ENCODE measurements around the gene ZNF668.

The ZNF668 gene

DNA sequence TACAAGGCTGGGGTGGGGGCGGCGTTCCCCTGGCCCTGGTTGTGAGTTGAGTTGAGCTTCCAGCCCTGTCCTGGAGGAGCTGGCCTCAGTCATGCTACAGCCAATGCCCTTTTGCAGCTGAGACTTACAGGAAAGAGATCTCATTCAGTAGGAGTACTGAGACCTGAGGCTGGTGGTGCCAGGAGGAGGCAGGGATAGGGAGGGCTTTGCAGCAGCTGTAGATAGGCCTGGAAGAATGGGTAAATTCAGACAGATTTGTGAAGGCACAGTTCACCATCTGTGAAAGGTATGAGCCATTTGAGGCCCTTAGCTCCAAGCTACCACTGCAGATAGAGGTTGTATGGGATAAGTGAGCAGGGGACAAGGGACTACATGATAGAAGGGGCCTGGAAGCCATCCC, 35.0 kb downstream of the ZNF668 start:
- TF ChIP-seq, protein P1, sequence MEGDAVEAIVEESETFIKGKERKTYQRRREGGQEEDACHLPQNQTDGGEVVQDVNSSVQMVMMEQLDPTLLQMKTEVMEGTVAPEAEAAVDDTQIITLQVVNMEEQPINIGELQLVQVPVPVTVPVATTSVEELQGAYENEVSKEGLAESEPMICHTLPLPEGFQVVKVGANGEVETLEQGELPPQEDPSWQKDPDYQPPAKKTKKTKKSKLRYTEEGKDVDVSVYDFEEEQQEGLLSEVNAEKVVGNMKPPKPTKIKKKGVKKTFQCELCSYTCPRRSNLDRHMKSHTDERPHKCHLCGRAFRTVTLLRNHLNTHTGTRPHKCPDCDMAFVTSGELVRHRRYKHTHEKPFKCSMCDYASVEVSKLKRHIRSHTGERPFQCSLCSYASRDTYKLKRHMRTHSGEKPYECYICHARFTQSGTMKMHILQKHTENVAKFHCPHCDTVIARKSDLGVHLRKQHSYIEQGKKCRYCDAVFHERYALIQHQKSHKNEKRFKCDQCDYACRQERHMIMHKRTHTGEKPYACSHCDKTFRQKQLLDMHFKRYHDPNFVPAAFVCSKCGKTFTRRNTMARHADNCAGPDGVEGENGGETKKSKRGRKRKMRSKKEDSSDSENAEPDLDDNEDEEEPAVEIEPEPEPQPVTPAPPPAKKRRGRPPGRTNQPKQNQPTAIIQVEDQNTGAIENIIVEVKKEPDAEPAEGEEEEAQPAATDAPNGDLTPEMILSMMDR (IDR thresholded peaks at IDR 0.05; ENCODE audit: low read length): no peak
- no peak for TF ChIP-seq EZH2phosphoT487 (IDR thresholded peaks at IDR 0.05; ENCODE audit: low read length)
- TF ChIP-seq EZH2 (optimal IDR thresholded peaks at IDR 0.05; ENCODE audit: low read depth, low read length): no peak
- H3K9ac ChIP-seq (ENCODE audit: low read length): no peak overlapping the region
- H2AFZ ChIP-seq (ENCODE audit: low read length): no peak overlapping the region
- H3K4me2 ChIP-seq (ENCODE audit: low read depth, low read length): no peak overlapping the region
- DNase-seq: no peak
- H3K79me2 ChIP-seq (ENCODE audit: low read length): peaks cover 7% of the 10 kb centered on the region
- H4K20me1 ChIP-seq (ENCODE audit: insufficient read depth, low read length): no peaks in the 10 kb centered on the region
- H3K9me3 ChIP-seq (replicated peaks; ENCODE audit: insufficient read depth, low read length): no peaks in the 10 kb centered on the region
- H3F3A ChIP-seq (ENCODE audit: insufficient read depth, low read length): no peaks in the 10 kb centered on the region
- no peak overlapping the region for H3K27ac ChIP-seq (ENCODE audit: low read length)
- H3K27me3 ChIP-seq (replicated peaks; ENCODE audit: insufficient read depth, low read length): no peaks in the 10 kb centered on the region
- H3K4me3 ChIP-seq (ENCODE audit: low read length): no peak overlapping the region
- H3K9me2 ChIP-seq (replicated peaks; ENCODE audit: insufficient read depth, low read length): no peaks in the 10 kb centered on the region
- no peaks in the 10 kb centered on the region for H3K36me3 ChIP-seq (replicated peaks; ENCODE audit: insufficient read depth, low read length)
- H3K4me1 ChIP-seq (ENCODE audit: low read length): no peaks in the 10 kb centered on the region

DNA sequence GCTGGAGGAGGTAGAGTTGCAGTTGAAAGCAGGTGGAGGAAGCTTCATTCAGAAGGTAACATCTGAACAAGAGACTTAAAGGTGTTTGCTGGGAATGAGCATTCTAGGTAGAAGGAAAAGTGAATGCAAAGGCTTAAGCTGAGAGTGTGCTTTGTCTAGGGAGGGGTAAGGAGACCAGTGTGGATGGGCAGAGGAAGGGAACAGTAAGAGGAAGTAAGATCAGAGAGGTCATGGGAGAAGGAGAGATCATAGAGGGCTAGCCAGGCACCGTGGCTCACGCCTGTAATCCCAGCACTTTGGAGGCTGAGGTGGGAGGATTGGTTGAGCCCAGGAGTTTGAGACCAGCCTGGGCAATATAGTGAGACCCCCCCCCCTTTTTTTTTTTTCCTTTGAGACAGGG, 37.3 kb downstream of the ZNF668 start:
- Histone ChIP-seq H3K4me1 (ENCODE audit: low read length) (0 out of 2 replicates have a peak, but pooled peaks cover 5% of the 10 kb centered on the region), H3F3A (ENCODE audit: insufficient read depth, low read length) (peaks cover 13% of the 10 kb centered on the region; the same call in 1 of the 2 replicates), H3K79me2 (ENCODE audit: low read length) (peaks cover 14% of the 10 kb centered on the region), H2AFZ (ENCODE audit: low read length) (no peak overlapping the region), H3K4me3 (ENCODE audit: low read length) (no peak overlapping the region), H3K27me3 (replicated peaks; ENCODE audit: insufficient read depth, low read length) (no peaks in the 10 kb centered on the region), H3K27ac (ENCODE audit: low read length) (no peak overlapping the region), H3K36me3 (replicated peaks; ENCODE audit: insufficient read depth, low read length) (no peaks in the 10 kb centered on the region), H3K4me2 (ENCODE audit: low read depth, low read length) (no peak overlapping the region), H3K9me3 (replicated peaks; ENCODE audit: insufficient read depth, low read length) (no peaks in the 10 kb centered on the region), H3K9ac (ENCODE audit: low read length) (no peak overlapping the region), H4K20me1 (ENCODE audit: insufficient read depth, low read length) (no peaks in the 10 kb centered on the region), H3K9me2 (replicated peaks; ENCODE audit: insufficient read depth, low read length) (no peaks in the 10 kb centered on the region)
- TF ChIP-seq EZH2phosphoT487 (IDR thresholded peaks at IDR 0.05; ENCODE audit: low read length): no peak
- no peak for TF ChIP-seq EZH2 (optimal IDR thresholded peaks at IDR 0.05; ENCODE audit: low read depth, low read length)
- DNase-seq: no peak

DNA sequence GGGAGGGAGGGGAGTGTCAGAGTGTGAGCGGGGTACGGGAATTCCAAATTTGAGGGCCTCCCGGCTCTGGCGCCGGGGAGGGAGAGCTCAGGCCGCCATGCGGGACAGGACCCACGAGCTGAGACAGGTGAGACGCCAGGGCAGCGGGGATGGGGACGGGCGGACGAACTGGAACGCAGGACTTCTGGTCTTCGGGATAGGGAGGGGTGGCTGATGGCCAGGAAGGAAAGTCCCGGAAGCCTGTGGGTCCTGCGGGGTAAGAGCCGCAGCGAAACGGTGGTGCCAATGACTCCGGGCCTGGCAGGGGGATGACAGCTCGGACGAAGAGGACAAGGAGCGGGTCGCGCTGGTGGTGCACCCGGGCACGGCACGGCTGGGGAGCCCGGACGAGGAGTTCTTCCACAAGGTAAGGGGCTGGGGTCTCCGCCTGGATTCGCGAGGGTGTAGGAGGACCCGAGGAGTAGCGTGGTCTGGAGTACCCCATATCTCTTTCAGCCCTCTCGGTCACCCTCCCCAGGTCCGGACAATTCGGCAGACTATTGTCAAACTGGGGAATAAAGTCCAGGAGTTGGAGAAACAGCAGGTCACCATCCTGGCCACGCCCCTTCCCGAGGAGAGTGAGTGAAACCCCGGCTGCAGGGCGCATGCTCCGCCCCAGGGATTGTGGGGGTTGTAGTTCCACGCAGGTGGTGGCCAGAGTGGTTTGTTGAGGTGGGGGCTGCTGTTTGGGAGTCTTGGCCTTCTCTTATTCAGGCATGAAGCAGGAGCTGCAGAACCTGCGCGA, 40.1 kb downstream of the ZNF668 start:
- Histone ChIP-seq H2AFZ (ENCODE audit: low read length) (peak overlapping the region; percentile 98), H3K4me3 (ENCODE audit: low read length) (peak overlapping the region; percentile 100), H3K9me2 (replicated peaks; ENCODE audit: insufficient read depth, low read length) (no peaks in the 10 kb centered on the region), H3K9me3 (replicated peaks; ENCODE audit: insufficient read depth, low read length) (no peaks in the 10 kb centered on the region), H3F3A (ENCODE audit: insufficient read depth, low read length) (peaks cover 13% of the 10 kb centered on the region; the same call in 1 of the 2 replicates), H3K9ac (ENCODE audit: low read length) (peak overlapping the region; percentile 76; the same call in 1 of the 2 replicates), H3K4me2 (ENCODE audit: low read depth, low read length) (peak overlapping the region; percentile 99), H3K27ac (ENCODE audit: low read length) (peak overlapping the region; percentile 30; the same call in 1 of the 2 replicates), H3K27me3 (replicated peaks; ENCODE audit: insufficient read depth, low read length) (no peaks in the 10 kb centered on the region), H3K79me2 (ENCODE audit: low read length) (peaks cover 14% of the 10 kb centered on the region), H3K36me3 (replicated peaks; ENCODE audit: insufficient read depth, low read length) (no peaks in the 10 kb centered on the region), H4K20me1 (ENCODE audit: insufficient read depth, low read length) (no peaks in the 10 kb centered on the region), H3K4me1 (ENCODE audit: low read length) (0 out of 2 replicates have a peak, but pooled peaks cover 5% of the 10 kb centered on the region)
- TF ChIP-seq, protein P1 (IDR thresholded peaks at IDR 0.05; ENCODE audit: low read length): no peak
- TF ChIP-seq EZH2 (optimal IDR thresholded peaks at IDR 0.05; ENCODE audit: low read depth, low read length): no peak
- no peak for TF ChIP-seq EZH2phosphoT487 (IDR thresholded peaks at IDR 0.05; ENCODE audit: low read length)
- peak; percentile 89 for DNase-seq
